A673 (cell line): Measurements from ENCODE around the gene BHLHA15. TPM values are rescaled to one million over a fixed set of nuclear protein-coding genes. Genes with fewer than 3 reads are reported as not detected.

ENCODE experiments used
- BruUV-seq: library from RNA; stranded (reverse); fragments of 400-500 nt; replicated peaks from 2 replicates; lab custom pipeline; 2021; lab: Mats Ljungman, UMichigan
- CTCF ChIA-PET: fragments of 300-600 bp; sonication (Branson Sonifier 250); formaldehyde crosslinking; loops from one replicate; lab custom pipeline; 2022; ENCODE audit warnings: antibody characterized with exemption; lab: Charles Lee
- POLR2A ChIA-PET: fragments of 300-600 bp; sonication (Branson Sonifier 250); formaldehyde crosslinking; loops from one replicate; lab custom pipeline; 2022; ENCODE audit warnings: antibody characterized with exemption; ENCODE audit not compliant: low non-redundant PET; lab: Charles Lee
- DNase-seq: peaks from one replicate; pipeline ENCODE4 v3.0.0-alpha.2; 2015; ENCODE audit warnings: low spot score
- H3K27ac ChIP-seq: fragments of 200-600 bp; sonication (generic); 2 replicates; pipeline ENCODE4 v1.5.1; 2016; ENCODE audit warnings: mixed run types, low read depth, mild to moderate bottlenecking, mixed read lengths, antibody characterized with exemption, low read length; ENCODE audit not compliant: poor library complexity, severe bottlenecking
- H3K27me3 ChIP-seq: fragments of 200-600 bp; sonication (generic); replicated peaks from 2 replicates; pipeline ENCODE4 v1.6.1; 2017; ENCODE audit warnings: mixed run types, low read depth, mild to moderate bottlenecking, mixed read lengths, antibody characterized with exemption, low read length; ENCODE audit not compliant: insufficient read depth, poor library complexity
- H3K36me3 ChIP-seq: fragments of 200-600 bp; sonication (generic); 2 replicates; pipeline ENCODE4 v1.6.1; 2016; ENCODE audit warnings: mixed run types, mild to moderate bottlenecking, mixed read lengths, antibody characterized with exemption, low read length; ENCODE audit not compliant: insufficient read depth, poor library complexity, severe bottlenecking
- H3K4me1 ChIP-seq: fragments of 200-600 bp; sonication (generic); 2 replicates; pipeline ENCODE4 v1.6.1; 2017; ENCODE audit warnings: mixed run types, mild to moderate bottlenecking, mixed read lengths, antibody characterized with exemption, low read length; ENCODE audit not compliant: insufficient read depth, poor library complexity, severe bottlenecking
- H3K4me3 ChIP-seq: fragments of 200-600 bp; sonication (generic); 2 replicates; pipeline ENCODE4 v1.5.1; 2016; ENCODE audit warnings: low read depth, mixed run types, mild to moderate bottlenecking, mixed read lengths, low read length; ENCODE audit not compliant: poor library complexity, severe bottlenecking
- H3K9me3 ChIP-seq: fragments of 200-600 bp; sonication (generic); 2 replicates; pipeline ENCODE4 v1.6.1; 2016; ENCODE audit warnings: mixed run types, low read depth, mild to moderate bottlenecking, mixed read lengths, antibody characterized with exemption, low read length; ENCODE audit not compliant: poor library complexity, severe bottlenecking
- CTCF ChIP-seq: fragments of 300-800, 200-600 bp; sonication (generic); conservative IDR thresholded peaks from 2 replicates; pipeline ENCODE4 v1.5.1; 2017; ENCODE audit warnings: low read depth, mild to moderate bottlenecking, antibody characterized with exemption, low read length, moderate library complexity, mixed read lengths
- EZH2 ChIP-seq: fragments of 200-600 bp; sonication (generic); IDR thresholded peaks from 2 replicates; pipeline ENCODE4 v1.6.1; 2017; ENCODE audit warnings: borderline replicate concordance, low read depth, mild to moderate bottlenecking, mixed read lengths, antibody characterized with exemption, low read length; ENCODE audit not compliant: poor library complexity, severe bottlenecking
- intact Hi-C: fragments of 100-400 bp; cut with micrococcal nuclease; formaldehyde crosslinking; loops from one replicate; pipeline ENCODE4 v1.10.0; 2022; ENCODE audit not compliant: unreplicated experiment
- total RNA-seq: library from RNA; stranded (reverse); gene quantifications from 2 replicates; pipeline ENCODE4 v1.2.3, GENCODE V29; 2021

BHLHA15 gene
- total RNA-seq, 1 experiment from 2014 or later, result 0.64 TPM

- H3K4me1 ChIP-seq, result no peaks in the 10 kb centered on the region
- H3K4me3 ChIP-seq, result no peak overlapping the region
- CTCF ChIA-PET, result no interaction called here
- no peaks in the 10 kb centered on the region for H3K27me3 ChIP-seq
- BruUV-seq, result no TSS peak
- POLR2A ChIA-PET, result no interaction called here
- TF ChIP-seq CTCF, result no peak
- no peak for TF ChIP-seq EZH2
- H3K27ac ChIP-seq, result no peak overlapping the region
- no peaks in the 10 kb centered on the region for H3K9me3 ChIP-seq
- no peak for DNase-seq
- intact Hi-C loops, result no loop called here
- H3K36me3 ChIP-seq, result no peaks in the 10 kb centered on the region
Measured at GRCh38 chr7:98230746-98231471, 19.7 kb downstream of the BHLHA15 start.

GRCh38 chr7:98231493-98232262 is 20.4 kb downstream of the BHLHA15 start:
- CTCF ChIA-PET, result interaction anchor here (0.5 kb wide), 1 partner anchor 127 kb away, joined by 3 read pairs; no protein-coding TSS in a partner anchor
- POLR2A ChIA-PET, result no interaction called here
- Histone ChIP-seq H3K27me3 (no peaks in the 10 kb centered on the region), H3K4me3 (no peak overlapping the region), H3K9me3 (no peaks in the 10 kb centered on the region), H3K36me3 (no peaks in the 10 kb centered on the region), H3K4me1 (no peaks in the 10 kb centered on the region), H3K27ac (no peak overlapping the region)
- intact Hi-C loops, result no loop called here
- no peak for DNase-seq
- no TSS peak for BruUV-seq
- no peak for TF ChIP-seq CTCF
- no peak for TF ChIP-seq EZH2

DNA sequence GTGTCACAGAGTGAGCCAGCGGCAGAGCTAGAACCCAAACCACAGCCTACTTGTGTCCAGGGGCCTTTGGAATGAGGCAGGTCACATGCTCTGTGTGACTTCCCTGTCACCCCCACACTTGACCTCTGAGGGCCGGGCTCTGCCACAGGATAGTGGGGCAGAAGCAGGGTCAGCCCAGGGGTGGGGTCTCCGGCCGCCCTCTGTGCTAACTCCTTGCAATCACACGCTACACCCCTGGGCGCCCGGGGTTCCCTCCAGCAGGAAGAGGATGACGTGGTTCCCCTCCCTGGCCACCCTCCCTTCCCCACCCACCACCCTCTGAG is 21.0 kb downstream of the BHLHA15 start:
- CTCF ChIA-PET, result interaction anchor here (0.5 kb wide), 1 partner anchor 127 kb away, joined by 3 read pairs; no protein-coding TSS in a partner anchor
- no TSS peak for BruUV-seq
- DNase-seq, result no peak

More for the DNA sequence above, 21.0 kb downstream of the BHLHA15 start:
- TF ChIP-seq EZH2, result no peak
- no peak for TF ChIP-seq CTCF
- Histone ChIP-seq H3K4me3 (no peak overlapping the region), H3K27me3 (no peaks in the 10 kb centered on the region), H3K4me1 (no peaks in the 10 kb centered on the region), H3K27ac (no peak overlapping the region), H3K36me3 (no peaks in the 10 kb centered on the region), H3K9me3 (no peaks in the 10 kb centered on the region)
- intact Hi-C loops, result no loop called here
- POLR2A ChIA-PET, result no interaction called here
